Loucy (cell line): ENCODE measurements around the gene CYP24A1.

ENCODE experiments used
- CTCF ChIP-seq: fragments of 200-600 bp; sonication (generic); conservative IDR thresholded peaks from 2 replicates; pipeline ENCODE4 v1.5.1; 2014; ENCODE audit warnings: mild to moderate bottlenecking, antibody characterized with exemption, low read length
- EZH2phosphoT487 ChIP-seq: fragments of 200-600 bp; IDR thresholded peaks from 2 replicates; pipeline ENCODE4 v1.6.1; 2018; ENCODE audit warnings: antibody characterized with exemption, mild to moderate bottlenecking, moderate library complexity, borderline replicate concordance

- TF ChIP-seq CTCF (no peak), EZH2phosphoT487 (no peak)
These were observed 25.5 kb upstream of the CYP24A1 start for GRCh38 chr20:54199283-54199682.
